Measurements from ENCODE around the gene SH3D21.

Gene SH3D21

DNA sequence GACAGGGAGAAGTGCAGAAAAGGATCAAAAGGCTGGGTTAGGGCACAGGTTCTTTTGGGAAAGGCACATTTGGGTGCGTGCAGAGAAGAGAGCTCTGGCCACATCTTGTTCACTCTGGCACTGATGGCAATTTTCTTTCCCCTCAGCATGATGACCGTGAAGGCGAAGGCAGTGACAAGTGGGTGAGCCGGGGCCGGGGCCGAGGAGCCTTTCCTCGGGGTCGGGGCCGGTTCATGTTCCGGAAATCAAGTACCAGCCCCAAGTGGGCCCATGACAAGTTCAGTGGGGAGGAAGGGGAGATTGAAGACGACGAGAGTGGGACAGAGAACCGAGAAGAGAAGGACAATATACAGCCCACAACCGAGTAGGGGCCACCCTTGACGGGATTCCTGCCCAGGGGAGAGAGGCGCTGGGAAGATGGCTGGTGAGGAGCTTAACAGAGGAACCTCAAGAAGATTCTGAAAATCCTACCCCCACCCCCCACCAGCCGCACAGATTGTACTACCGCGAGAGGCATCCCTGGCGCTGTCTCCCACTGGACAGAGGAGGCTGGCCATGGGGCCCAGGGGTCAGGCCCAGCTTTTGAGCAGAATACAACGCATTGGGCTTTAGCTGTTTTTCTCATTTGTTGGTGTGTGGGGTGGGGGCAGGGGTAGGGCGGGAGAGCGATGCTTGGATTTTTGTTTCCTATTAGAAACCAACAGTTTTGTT, 2.4 kb upstream of the SH3D21 start:
- Histone ChIP-seq H3K4me3 (replicated peaks; ENCODE audit: insufficient read depth, low read length) (no peak overlapping the region), H3K27ac (replicated peaks) (no peak overlapping the region), H3K27me3 (ENCODE audit: insufficient read depth, poor library complexity, severe bottlenecking) (no peaks in the 10 kb centered on the region)
- DNase-seq (ENCODE audit: low read depth in 1 of 2, low spot score in 1 of 2), result no peak
- no peak for TF ChIP-seq CTCF (IDR thresholded peaks at IDR 0.05; ENCODE audit: insufficient read depth, low read length)
- no peak for TF ChIP-seq SPI1 (IDR thresholded peaks at IDR 0.05; ENCODE audit: borderline replicate concordance, low read depth)
- TF ChIP-seq REST (IDR thresholded peaks at IDR 0.05; ENCODE audit: insufficient replicate concordance, low read depth), result no peak
- TF ChIP-seq POLR2AphosphoS5 (IDR thresholded peaks at IDR 0.05; ENCODE audit: low read depth), result no peak
- no peak for TF ChIP-seq GABPA (IDR thresholded peaks at IDR 0.05; ENCODE audit: low read depth)

- TF ChIP-seq CTCF (IDR thresholded peaks at IDR 0.05; ENCODE audit: insufficient read depth, low read length) (no peak), REST (IDR thresholded peaks at IDR 0.05; ENCODE audit: insufficient replicate concordance, low read depth) (no peak), GABPA (IDR thresholded peaks at IDR 0.05; ENCODE audit: low read depth) (no peak), SPI1 (IDR thresholded peaks at IDR 0.05; ENCODE audit: borderline replicate concordance, low read depth) (peak; percentile 92)
- H3K27me3 ChIP-seq (ENCODE audit: insufficient read depth, poor library complexity, severe bottlenecking), result no peaks in the 10 kb centered on the region
- H3K27ac ChIP-seq (replicated peaks), result no peak overlapping the region
- H3K4me3 ChIP-seq (replicated peaks; ENCODE audit: insufficient read depth, low read length), result no peak overlapping the region
- peak in 1 of 2 experiments; percentile 85 for DNase-seq (ENCODE audit: low read depth in 1 of 2, low spot score in 1 of 2)
Measured at GRCh38 chr1:36304521-36304920, 1.6 kb upstream of the SH3D21 start.

GRCh38 chr1:36304970-36305914, 926 bp upstream of the SH3D21 start:
- H3K27ac ChIP-seq (replicated peaks), result no peak overlapping the region
- no peaks in the 10 kb centered on the region for H3K27me3 ChIP-seq (ENCODE audit: insufficient read depth, poor library complexity, severe bottlenecking)
- 0 out of 2 replicates have a peak, but pooled peaks have one; percentile 36 for TF ChIP-seq POLR2AphosphoS5 (IDR thresholded peaks at IDR 0.05; ENCODE audit: low read depth)
- no peak for TF ChIP-seq CTCF (IDR thresholded peaks at IDR 0.05; ENCODE audit: insufficient read depth, low read length)
- TF ChIP-seq REST (IDR thresholded peaks at IDR 0.05; ENCODE audit: insufficient replicate concordance, low read depth), result no peak
- H3K4me3 ChIP-seq (replicated peaks; ENCODE audit: insufficient read depth, low read length), result no peak overlapping the region
- DNase-seq (ENCODE audit: low read depth in 1 of 2, low spot score in 1 of 2), result no peak

All from HL-60 (cell line).